MCF 10A (cell line): ENCODE data around the gene GFRA1. TPM values are rescaled to one million over a fixed set of nuclear protein-coding genes. Genes with fewer than 3 reads are reported as not detected.

ENCODE experiments used
- BruUV-seq: library from RNA; stranded (reverse); fragments of 400-500 nt; replicated peaks from 2 replicates; lab custom pipeline; 2021; lab: Mats Ljungman, UMichigan
- CTCF ChIA-PET: fragments of 300-600 bp; sonication (Branson Sonifier 250); formaldehyde crosslinking; extraction: SDS; loops from one replicate; lab custom pipeline; 2021; ENCODE audit warnings: antibody characterized with exemption, inconsistent platforms; lab: Yijun Ruan, JAX
- POLR2A ChIA-PET: fragments of 300-600, 350-650 bp; sonication (Branson Sonifier 250); formaldehyde crosslinking; extraction: SDS; loops from one replicate; lab custom pipeline; 2020; ENCODE audit warnings: antibody characterized with exemption, inconsistent platforms; lab: Yijun Ruan, JAX
- DNase-seq: peaks from one replicate; pipeline ENCODE4 v3.0.0-alpha.2; 2018; ENCODE audit not compliant: unreplicated experiment
- H3K27ac Mint-ChIP-seq: one replicate; pipeline ENCODE4 v1.8.0; 2022; ENCODE audit warnings: mild to moderate bottlenecking, low read depth, mixed read lengths; ENCODE audit not compliant: unreplicated experiment
- H3K27me3 Mint-ChIP-seq: one replicate; pipeline ENCODE4 v1.8.0; 2022; ENCODE audit warnings: mixed read lengths; ENCODE audit not compliant: insufficient read depth, unreplicated experiment
- H3K36me3 Mint-ChIP-seq: one replicate; pipeline ENCODE4 v1.8.0; 2022; ENCODE audit warnings: mild to moderate bottlenecking, moderate library complexity, mixed read lengths; ENCODE audit not compliant: insufficient read depth, unreplicated experiment
- H3K4me1 Mint-ChIP-seq: one replicate; pipeline ENCODE4 v1.8.0; 2022; ENCODE audit warnings: mixed read lengths; ENCODE audit not compliant: insufficient read depth, unreplicated experiment
- H3K4me3 Mint-ChIP-seq: one replicate; pipeline ENCODE4 v1.8.0; 2022; ENCODE audit warnings: mild to moderate bottlenecking, moderate library complexity, mixed read lengths; ENCODE audit not compliant: unreplicated experiment
- H3K9me3 Mint-ChIP-seq: one replicate; pipeline ENCODE4 v1.8.0; 2022; ENCODE audit warnings: mixed read lengths; ENCODE audit not compliant: unreplicated experiment
- intact Hi-C: fragments of 100-400 bp; cut with micrococcal nuclease; formaldehyde crosslinking; loops from 2 replicates; pipeline ENCODE4 v1.14.1; 2022
- total RNA-seq: library from RNA; stranded (reverse); gene quantifications from 2 replicates; pipeline ENCODE4 v1.2.3, GENCODE V29; 2022
- TF ChIP-seq, protein P1 (sequence below): fragments of 200-600 bp; IDR thresholded peaks from one replicate; pipeline ENCODE4 v1.8.0; 2022; ENCODE audit warnings: antibody characterized with exemption, mild to moderate bottlenecking; ENCODE audit not compliant: unreplicated experiment

Gene GFRA1
- total RNA-seq, 1 experiment from 2014 or later = not detected

DNA sequence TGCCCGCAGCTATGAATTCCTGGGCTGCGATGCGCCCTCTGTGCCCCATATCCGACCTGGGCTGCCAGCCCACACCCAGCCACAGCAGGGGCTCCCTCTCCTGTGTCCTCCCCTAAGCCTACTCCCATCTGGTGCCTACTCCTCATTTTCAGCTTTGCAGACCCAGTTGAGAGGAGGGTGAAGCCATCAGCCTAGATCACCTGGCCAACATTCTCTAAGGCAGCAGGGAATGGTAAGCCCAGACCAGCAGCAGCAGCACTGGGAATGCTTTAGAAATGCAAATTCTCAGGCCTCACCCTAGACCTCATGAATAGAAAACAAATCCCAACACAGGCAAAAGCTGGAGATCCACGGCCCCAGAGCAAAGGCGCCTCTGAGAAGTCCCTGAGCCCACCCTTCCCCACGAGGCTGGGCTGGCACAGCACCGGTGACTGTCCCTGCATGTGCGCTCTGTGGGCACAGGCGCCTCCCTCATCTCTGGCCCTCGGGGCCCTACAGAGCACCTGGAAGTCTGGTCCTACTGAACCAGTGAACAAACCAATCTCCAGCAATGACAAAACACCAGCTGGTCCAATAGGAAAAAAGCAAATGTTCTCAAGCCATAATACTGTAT, 161.4 kb downstream of the GFRA1 start:
- Mint-ChIP-seq H3K9me3 (no peaks in the 10 kb centered on the region), H3K27ac (no peak overlapping the region), H3K27me3 (peaks cover 19% of the 10 kb centered on the region), H3K36me3 (no peaks in the 10 kb centered on the region), H3K4me1 (no peaks in the 10 kb centered on the region), H3K4me3 (no peak overlapping the region)
- ChIA-PET CTCF (no interaction called here), POLR2A (no interaction called here)
- TF ChIP-seq, protein P1, sequence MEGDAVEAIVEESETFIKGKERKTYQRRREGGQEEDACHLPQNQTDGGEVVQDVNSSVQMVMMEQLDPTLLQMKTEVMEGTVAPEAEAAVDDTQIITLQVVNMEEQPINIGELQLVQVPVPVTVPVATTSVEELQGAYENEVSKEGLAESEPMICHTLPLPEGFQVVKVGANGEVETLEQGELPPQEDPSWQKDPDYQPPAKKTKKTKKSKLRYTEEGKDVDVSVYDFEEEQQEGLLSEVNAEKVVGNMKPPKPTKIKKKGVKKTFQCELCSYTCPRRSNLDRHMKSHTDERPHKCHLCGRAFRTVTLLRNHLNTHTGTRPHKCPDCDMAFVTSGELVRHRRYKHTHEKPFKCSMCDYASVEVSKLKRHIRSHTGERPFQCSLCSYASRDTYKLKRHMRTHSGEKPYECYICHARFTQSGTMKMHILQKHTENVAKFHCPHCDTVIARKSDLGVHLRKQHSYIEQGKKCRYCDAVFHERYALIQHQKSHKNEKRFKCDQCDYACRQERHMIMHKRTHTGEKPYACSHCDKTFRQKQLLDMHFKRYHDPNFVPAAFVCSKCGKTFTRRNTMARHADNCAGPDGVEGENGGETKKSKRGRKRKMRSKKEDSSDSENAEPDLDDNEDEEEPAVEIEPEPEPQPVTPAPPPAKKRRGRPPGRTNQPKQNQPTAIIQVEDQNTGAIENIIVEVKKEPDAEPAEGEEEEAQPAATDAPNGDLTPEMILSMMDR = no peak
- no peak for DNase-seq
- BruUV-seq = no TSS peak
- intact Hi-C loops = no loop called here

DNA sequence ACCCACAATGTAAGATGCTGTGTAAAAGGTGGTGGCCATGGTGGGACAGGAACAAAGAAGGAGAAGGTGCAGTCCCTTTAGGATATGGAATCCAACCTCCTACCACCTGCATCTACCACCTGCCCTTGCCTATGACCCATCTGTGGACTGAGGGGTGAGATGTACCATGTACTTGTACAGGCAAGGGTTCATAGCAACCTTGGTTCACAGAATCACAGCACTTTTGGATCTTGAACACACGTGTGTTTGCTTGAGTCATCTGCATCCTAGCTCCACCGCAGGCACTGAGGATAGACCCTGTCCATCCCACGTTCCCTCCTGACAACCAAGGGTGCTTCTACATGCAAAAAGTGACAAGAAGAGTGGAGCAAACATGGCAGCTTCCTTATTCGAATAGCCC, 162.3 kb downstream of the GFRA1 start:
- no peak for DNase-seq
- BruUV-seq = no TSS peak
- ChIA-PET CTCF (no interaction called here), POLR2A (no interaction called here)
- intact Hi-C loops = no loop called here
- no peak overlapping the region for H3K27ac Mint-ChIP-seq
- H3K27me3 Mint-ChIP-seq = peaks cover 27% of the 10 kb centered on the region
- H3K4me3 Mint-ChIP-seq = no peak overlapping the region
- no peaks in the 10 kb centered on the region for H3K4me1 Mint-ChIP-seq
- H3K9me3 Mint-ChIP-seq = no peaks in the 10 kb centered on the region
- no peaks in the 10 kb centered on the region for H3K36me3 Mint-ChIP-seq
- TF ChIP-seq, protein P1 = no peak

DNA sequence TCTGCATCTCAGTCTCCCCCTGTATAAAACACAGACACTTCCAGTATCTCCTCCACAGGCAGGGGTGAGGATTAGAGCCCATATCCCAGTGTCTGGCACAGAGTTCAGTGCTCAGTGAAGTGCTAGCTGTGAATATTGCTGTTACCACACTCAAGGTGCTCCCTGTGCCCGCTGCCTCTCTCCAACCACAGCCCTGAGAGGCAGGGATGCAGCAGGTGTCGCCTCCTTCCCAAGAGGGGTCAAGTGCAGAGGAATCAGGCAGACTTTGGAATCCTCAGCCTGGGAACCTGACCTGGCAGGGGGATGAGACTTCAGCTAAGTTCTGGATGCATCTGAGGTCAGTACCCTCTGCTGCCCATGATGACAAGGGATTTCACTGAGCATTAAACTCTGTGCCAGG, 163.1 kb downstream of the GFRA1 start:
- CTCF ChIA-PET = interaction anchor here (1.3 kb wide), 1 partner anchor 310 kb away, joined by 5 read pairs; no protein-coding TSS in a partner anchor
- BruUV-seq = no TSS peak
- POLR2A ChIA-PET = no interaction called here
- intact Hi-C loops = no loop called here
- Mint-ChIP-seq H3K27ac (no peak overlapping the region), H3K27me3 (peaks cover 36% of the 10 kb centered on the region), H3K4me3 (no peak overlapping the region), H3K9me3 (no peaks in the 10 kb centered on the region), H3K4me1 (no peaks in the 10 kb centered on the region), H3K36me3 (no peaks in the 10 kb centered on the region)
- TF ChIP-seq, protein P1 = no peak
- no peak for DNase-seq

DNA sequence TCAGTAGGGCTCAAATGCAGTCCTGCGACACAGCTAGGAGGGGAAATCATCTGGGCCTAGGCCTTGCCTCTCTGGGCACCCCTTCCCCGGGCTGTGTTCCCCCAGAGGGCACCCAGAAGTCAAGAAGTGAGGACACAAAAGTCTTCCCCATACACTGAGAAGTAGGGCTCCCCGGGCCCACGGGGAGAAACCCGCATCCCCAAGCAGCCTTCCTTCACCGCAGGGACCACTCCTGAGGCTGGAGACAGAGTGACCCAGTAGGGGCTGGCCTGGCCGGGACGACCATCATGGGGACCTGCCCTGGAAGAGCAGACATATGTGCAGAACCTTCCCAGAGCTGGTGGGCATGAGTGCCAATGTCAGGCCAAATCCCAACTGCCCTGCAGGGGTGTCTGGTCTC, 163.5 kb downstream of the GFRA1 start:
- H3K27me3 Mint-ChIP-seq = peaks cover 40% of the 10 kb centered on the region
- no peaks in the 10 kb centered on the region for H3K36me3 Mint-ChIP-seq
- ChIA-PET CTCF (interaction anchor here (1.3 kb wide), 1 partner anchor 310 kb away, joined by 5 read pairs; no protein-coding TSS in a partner anchor), POLR2A (no interaction called here)
- H3K9me3 Mint-ChIP-seq = no peaks in the 10 kb centered on the region
- TF ChIP-seq, protein P1 = no peak
- H3K27ac Mint-ChIP-seq = no peak overlapping the region
- H3K4me1 Mint-ChIP-seq = no peaks in the 10 kb centered on the region
- intact Hi-C loops = no loop called here
- no TSS peak for BruUV-seq
- no peak overlapping the region for H3K4me3 Mint-ChIP-seq
- no peak for DNase-seq
